Suppressor macrophage treated with lipopolysaccharide for 4 hours (primary cell): ENCODE results near the gene CCNF.
"Not testable (repeated sequence)": the region's sequence is repeated elsewhere in the genome, so short reads cannot be mapped to it uniquely, and the experiment has no call there.

Experiments
- DNase-seq: peaks from one replicate; pipeline ENCODE4 v3.0.0-alpha.2; 2020

The CCNF gene

DNA sequence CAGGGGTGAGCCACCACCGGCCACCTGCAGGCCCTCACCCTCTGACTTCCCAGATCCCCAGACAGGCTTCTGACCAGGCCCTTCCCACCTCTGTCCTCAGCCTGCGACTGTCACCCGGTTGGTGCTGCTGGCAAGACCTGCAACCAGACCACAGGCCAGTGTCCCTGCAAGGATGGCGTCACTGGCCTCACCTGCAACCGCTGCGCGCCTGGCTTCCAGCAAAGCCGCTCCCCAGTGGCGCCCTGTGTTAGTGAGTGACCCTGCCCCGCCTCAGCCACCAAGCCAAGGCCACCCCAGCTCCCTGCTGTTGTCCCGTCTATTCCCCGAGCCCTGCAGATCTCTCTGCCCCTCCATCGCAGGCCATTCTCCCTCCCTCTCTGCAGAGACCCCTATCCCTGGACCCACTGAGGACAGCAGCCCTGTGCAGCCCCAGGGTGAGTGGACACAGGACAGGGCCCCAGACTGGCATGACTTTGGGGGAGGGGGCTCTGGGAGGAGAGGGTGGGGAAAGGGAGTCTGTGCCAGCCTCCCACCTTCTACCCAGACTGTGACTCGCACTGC is 43.7 kb downstream of the CCNF start:
- DNase-seq: no peak

DNA sequence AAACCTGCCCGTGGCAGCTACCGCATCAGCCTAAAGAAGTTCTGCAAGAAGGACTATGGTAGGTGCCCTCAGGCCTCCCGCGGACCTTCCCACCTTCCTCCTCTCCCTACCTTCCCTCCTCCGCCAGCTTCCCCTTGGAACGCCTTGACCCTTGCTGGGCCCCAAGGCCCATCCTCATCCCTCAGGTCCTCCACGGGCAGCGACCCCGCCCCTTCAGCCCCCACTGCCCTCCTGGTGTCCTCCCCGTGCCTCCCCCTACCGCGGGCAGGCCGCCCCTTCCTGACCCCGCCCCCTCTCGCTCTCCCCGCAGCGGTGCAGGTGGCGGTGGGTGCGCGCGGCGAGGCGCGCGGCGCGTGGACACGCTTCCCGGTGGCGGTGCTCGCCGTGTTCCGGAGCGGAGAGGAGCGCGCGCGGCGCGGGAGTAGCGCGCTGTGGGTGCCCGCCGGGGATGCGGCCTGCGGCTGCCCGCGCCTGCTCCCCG is 44.2 kb downstream of the CCNF start:
- DNase-seq: no peak

DNA sequence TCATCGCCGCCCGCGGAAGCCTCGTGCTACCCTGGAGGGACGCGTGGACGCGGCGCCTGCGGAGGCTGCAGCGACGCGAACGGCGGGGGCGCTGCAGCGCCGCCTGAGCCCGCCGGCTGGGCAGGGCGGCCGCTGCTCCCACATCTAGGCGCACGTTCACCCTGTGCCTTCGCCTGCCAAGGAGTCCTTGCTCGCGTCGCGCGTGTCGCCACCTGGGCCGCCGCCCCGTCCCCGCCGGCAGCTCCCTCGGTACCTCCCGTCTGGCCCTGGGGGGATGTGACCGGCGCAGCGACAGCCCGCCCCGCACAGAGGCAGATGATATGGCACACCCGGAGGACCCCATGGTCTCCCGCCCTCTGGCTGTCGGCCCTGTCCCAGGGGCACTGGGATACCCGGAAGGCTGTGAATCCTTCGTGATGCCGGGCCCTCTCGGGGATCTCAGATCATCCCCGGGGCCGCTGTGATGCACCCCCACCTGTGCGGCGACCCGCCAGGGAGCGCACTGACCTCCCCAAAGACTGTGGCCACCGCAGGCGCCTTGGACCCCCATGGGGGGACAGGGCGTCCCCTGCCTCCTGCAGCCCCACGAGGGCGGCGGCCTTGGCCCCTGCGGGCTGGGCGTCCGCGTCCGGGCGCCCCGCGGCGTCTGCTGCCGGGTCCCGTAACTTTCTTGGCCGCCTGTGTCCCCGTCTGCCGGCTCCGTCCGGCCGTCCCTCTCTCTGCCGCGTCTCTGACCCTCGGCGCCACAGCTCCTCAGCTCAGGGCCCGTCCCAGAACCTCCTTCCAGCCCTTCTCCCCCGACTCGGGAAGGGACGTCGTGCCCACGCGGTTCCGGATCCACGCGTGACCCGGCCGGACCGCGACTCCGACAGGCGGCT is 45.0 kb downstream of the CCNF start:
- peak; percentile 72 for DNase-seq

DNA sequence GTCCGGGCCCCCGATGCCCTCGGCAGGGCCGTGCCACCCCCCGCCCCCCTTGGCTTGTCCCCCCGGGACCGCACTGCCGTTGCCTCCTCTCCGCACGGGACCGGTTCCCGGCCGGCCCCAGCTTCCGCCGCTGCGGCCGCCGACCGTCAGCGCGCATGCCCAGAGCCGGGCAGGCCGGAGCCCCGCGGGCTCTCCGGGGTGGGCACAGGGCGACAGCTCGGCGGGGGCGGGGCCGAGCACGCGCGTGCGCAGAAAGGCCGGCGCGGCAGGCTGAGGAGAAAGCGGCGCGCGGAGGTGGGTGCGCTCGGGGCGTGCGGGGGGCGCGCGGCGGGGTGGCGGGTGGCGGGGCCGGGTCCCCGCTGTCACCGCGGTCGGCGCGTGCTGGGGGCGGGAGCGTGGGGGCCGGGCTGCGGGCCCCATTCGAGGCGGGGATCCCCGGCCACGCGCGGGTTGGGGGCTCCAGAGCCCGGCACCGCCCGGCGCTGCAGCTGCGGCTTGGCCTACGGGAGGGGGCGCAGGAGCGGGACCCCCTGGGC is 45.7 kb downstream of the CCNF start, which contains the start of gene TBC1D24:
Gene TBC1D24 (plus strand): TSS at position 251 of the 536 bp plus-strand sequence. CDS start 21,022 bp downstream, outside the sequence.
- peak; percentile 95 for DNase-seq

DNA sequence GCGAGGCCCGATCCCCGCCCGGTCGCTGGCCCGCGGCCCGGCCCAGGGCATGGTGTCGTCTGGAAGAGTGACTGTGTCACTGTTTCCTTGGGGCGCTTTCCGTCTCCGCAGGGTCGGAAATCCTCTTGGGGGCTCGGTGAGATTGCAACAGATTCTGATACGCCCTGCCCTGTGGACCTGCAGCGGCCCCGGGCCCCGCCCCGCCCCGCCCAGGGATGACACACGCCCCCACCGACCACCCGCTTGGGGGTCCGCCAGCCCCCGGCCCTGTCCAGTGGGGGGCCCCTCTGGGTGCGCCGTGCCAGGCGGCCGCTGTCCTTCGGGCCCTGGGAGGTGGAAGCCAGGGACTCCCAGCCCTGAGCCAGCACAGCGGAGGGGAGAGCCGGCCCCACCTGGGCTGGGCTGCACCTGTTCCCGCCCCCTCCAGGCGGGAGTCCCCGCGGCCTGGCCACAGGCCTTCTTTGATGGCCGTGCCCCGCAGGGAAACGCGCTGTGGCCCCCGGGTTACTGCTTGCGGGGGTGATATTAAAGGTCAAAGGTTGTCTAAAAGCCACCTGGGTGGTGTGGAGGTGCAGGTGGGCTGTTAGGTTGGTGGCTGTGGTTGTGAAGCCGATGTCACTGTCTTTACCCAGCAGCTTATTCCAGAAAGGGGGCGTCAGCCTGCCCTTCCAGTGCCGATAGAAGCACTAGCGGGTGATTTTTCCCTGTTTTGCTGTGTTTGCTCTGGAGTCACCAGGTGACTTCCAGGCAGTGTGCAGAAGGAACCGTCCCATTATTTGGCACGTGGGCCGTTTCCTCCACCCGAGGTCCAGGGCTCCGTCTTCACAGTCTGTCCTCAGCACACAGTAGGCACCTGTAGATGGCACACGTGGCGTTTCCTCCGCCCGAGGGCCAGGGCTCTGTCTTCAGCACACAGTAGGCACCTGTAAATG is 46.4 kb downstream of the CCNF start:
- DNase-seq: no peak

DNA sequence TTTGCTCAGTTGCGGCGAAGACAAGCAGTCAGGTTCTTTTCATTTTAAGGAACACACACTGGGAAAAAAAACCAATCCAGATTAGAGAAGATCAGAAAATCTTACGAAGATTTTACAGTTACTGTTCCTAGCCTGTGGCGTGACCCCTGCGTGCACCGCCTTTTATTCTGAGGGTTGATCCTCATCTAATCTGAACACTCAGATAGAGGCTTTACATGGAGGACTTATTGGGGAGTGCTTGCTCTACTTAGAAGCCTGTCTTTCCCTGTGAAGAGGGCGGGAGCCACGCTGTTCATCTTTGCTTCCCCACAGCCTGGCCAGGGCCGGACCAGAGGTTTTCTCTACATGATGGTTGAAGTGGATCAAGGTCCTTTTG is 47.1 kb downstream of the CCNF start:
- DNase-seq: no peak

DNA sequence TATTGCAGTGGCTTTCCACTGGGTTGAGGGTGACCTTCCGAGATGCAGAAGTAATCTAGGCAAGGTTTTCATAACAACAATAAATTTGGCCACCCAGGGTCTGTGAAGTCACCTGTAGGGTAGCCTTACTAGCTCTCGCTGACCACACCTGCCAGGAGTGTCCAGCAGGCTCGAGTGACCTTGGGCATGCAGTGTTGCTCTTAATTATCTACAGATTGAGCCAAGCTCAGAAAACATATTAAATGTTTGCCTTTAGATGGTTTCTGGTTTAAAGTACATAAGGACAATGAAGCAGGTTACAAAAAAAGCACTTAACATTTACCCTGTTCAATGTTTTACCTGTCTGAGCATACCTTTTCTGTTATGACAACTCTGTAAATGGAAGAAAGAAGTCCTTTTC is 47.5 kb downstream of the CCNF start:
- no peak for DNase-seq

DNA sequence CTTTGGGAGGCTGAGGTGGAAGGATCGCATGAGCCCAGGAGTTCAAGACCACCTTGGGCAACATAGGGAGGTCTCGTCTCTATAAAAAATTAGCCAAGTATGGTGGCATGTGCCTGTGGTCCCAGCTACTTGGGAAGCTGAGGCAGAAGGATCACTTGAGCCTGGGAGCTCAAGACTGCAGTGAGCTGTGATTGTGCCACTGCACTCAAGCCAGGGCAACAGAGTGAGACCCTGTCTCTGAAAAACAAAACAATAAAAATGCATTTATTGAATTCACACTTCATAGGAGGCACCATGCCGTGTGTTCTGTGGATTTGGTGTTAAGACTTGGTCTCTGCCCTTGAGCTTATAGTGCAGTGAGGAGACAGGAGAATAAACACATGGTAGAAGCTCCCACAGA is 48.1 kb downstream of the CCNF start:
- no peak for DNase-seq

DNA sequence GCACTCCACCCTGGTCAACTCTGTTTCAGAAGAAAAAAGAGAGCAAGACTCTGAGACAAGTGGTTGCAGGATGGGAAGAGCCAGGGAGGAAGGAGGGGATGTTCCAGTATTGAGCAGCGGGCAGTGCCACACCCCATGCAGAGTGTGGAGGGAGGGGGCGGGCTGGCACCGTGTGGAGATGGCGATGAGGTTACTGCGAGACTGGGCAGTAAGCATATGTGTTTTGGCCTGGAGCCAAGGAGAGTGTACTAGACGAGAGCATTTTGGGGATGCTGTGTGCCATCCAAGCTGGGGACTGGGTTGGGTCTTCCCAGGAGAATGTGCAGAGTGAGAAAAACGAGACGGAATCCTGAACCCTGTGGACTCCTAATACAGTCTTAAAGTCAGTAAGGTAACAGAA is 49.0 kb downstream of the CCNF start:
- no peak for DNase-seq

DNA sequence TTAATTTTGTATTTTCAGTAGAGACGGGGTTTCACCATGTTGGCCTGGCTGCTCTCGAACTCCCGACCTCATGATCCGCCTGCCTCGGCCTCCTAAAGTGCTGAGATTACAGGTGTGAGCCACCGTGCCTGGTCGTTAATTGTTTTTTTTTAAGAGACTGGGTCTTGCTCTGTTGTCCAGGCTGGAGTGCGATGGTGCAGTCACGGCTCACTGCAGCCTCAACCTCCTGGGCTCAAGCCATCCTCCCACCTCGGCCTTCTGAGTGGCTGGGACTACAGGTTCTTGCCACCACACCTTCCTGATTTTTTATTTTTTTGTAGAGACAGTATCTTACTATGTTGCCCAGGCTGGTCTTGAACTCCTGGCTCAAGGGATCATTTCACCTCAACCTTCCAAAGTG is 50.7 kb downstream of the CCNF start:
- not testable (repeated sequence) for DNase-seq

DNA sequence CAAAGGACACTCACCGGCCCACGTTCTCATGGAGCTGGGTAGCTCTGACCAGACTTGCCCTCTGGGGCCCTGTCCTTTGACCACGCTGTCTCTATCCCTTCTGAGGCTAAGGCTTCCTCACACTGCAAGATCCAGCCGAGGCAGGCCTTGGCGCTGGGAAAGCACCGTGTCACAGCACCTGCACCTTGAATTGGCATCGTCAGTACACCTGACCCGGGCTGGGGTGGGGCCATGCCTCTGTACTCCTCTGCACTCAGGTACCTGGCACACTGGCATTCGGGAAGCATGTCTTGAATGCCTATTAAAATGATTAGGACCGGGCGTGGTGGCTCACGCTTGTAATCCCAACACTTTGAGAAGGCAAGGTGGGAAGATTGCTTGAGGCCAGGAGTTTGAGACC is 51.7 kb downstream of the CCNF start:
- no peak for DNase-seq

DNA sequence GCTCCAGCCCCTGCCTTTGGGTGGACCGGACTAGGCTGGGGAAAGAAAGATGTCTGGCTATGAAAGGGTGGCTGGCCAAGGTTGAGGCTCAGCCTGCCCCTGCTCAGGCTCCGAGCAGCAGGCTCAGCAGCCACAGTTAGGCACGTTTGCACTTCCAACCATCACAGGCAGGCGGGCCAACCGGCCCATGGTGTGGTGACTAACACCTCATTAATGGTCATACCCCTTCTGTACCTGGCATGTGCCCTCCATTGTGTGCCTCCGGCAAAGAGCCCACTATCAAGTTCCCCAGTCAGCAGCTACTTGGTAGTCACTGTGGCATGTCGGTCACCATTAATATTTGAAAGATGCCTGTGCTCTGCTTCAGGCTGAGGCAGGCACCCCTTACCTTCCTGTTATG is 52.4 kb downstream of the CCNF start:
- DNase-seq: no peak

DNA sequence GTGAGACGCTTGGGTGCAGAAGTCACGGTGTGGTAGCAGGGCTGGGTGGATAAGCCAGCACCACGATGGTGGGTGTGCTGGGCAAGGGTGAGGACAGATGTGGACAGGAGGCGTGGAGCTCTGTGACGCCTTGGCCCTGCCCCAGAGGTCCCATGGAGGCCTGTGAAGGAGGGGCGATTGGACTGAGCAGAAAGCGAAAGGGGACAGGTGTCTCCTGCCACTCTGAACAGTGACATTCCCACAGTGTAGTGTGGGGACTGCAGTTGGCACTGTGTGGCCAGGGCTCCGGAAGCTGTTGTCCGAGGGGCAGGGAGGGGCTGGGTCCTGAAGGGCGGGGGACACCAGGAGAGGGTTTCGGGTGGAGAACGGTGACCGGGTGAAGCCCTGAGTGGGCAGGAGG is 53.0 kb downstream of the CCNF start:
- DNase-seq: no peak

DNA sequence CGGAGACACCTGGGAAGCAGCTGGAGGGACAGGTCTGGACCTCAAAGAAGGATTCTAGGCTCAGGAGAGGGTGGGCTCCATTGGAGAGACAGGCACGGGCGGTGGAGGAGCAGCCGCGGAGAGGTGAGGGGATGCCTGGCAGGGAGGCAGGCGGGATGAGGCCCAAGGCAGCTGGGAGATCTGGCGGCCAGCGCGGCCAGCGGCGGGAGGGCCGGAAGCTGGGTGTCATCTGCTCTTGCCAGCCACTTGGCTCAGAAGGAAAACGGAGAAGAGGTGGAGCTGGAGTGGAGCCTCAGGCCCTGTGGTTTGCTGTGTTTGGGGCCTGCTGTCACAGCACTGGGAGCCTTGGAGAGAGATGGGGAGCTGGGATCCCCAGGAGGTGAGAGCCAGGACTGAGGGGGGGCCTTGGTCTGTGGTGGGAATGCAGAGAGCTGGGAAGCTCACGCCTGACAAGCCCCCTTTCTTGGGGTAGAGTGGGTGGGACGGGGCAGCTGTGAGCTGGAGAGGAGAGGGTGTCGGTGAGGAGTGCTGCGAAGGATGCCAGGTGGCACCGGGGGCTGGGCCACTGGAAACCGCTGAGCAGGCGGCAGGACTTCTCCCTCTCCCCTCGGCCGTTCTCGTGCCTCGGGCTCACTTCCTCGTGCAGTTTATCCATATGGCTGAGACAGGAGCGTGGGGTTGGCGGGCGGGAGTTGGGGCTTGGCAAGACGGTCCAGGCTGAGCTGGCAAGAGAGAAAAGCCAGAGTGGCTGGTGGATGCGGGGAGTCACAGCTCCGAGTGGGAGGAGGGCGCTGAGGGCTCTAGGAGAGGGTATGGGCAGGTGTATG is 53.7 kb downstream of the CCNF start:
- peak; percentile 48 for DNase-seq

DNA sequence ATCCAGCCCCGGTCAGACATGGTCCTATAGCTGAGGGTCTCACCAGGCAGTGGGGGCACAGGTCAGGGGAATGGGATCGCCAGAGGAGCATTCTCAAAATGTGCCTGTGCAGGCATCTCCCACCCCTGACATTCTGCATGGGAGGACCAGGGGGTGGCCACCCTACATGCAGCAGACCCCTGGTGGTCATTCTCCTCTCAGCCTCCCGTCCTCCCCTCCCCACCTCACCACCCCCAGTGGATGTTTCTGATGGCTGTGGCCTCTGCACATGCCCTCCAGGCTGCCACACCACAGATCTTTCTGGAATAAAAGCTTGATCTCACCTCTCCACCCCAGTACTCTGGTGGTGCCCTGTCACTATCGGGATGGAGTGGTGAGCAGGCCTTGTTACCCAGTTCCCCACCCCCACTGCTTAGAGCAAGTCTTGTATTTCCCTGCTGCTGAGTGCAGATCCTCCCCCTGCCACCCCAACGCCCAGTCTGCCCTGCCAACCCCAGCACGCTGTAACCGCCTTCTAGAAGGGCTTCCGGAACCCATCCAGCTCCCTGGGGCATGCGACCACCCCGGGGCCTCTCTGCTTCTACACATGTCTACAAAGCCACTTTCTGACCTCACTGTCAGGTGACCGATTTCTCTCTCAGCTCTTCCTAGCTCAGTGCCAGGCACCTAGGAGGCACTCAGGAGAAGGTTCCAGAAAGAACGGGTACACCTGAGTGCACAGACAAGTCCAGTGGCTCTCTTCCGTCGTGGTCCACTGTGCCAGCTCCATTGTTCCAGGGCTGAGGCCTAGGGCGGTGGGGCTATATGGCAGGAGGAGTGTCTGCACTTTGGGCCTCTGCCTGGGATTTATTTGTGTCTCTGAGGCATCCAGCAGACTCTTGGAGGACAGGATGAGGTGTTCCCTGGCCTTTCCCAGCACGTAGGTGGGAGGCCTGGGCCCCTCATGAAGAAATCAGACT is 55.0 kb downstream of the CCNF start:
- no peak for DNase-seq

DNA sequence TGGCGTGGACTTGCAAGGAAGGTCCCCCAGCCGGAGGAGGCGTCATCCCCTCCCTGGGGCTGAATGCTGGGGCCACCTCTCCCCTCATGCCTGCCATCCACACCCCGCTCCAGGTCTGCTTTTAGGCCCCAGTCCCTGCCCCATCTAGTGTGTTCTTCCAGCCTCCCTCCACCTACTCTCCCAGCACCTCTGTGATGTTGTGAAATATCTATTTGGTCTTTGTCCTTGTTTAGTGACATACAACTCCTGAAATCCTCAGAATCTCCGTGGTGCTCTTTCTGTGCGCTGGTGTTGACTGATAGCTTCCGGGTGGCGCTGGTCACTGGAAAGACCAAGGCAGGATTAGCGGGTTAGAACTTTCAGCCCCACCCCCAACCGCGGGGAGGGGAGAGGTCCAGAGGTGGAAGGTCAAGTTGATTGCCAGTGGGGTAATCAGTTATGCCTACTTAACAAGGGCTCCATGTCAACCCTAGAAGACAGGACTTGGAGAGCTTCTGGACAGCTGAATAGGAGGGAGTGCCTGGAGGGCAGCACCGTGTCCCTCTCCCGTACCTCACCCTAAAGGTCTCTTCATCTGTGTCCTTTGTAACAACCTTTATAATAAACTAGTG is 55.8 kb downstream of the CCNF start:
- DNase-seq: no peak

DNA sequence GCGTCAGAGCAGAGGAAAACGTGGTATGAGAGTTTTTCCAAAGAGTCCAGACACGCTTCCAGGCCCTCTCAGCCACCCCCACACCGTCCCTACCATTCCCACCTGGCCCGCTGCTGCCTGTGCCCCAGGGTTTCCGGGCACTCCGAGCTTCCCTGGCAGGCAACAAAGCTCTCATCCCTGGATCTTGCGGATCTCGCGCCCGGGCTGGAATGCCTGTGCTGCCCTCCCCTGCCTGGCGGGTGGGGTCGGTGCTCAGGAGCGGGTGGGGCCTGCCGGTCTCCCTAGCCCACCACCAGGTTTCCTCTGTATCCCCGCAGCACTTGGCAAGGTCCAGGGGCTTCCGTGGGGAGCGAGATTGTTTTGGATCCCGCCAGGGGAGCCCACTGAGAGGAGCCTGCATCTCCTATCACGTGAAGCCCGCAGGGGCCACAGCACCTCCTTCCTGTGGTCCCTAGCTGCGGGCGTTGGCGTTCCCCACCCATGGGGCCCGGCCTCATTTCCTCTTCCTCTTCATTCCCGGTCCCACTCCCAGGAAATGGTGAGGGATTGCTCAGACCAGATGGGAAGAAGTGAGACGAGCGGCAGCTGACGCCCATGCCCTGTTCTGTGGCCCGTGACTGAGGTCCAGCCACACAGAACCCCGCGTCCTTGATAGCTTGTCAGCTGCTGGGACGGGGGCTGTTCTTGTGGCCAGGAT is 56.7 kb downstream of the CCNF start:
- DNase-seq: no peak

DNA sequence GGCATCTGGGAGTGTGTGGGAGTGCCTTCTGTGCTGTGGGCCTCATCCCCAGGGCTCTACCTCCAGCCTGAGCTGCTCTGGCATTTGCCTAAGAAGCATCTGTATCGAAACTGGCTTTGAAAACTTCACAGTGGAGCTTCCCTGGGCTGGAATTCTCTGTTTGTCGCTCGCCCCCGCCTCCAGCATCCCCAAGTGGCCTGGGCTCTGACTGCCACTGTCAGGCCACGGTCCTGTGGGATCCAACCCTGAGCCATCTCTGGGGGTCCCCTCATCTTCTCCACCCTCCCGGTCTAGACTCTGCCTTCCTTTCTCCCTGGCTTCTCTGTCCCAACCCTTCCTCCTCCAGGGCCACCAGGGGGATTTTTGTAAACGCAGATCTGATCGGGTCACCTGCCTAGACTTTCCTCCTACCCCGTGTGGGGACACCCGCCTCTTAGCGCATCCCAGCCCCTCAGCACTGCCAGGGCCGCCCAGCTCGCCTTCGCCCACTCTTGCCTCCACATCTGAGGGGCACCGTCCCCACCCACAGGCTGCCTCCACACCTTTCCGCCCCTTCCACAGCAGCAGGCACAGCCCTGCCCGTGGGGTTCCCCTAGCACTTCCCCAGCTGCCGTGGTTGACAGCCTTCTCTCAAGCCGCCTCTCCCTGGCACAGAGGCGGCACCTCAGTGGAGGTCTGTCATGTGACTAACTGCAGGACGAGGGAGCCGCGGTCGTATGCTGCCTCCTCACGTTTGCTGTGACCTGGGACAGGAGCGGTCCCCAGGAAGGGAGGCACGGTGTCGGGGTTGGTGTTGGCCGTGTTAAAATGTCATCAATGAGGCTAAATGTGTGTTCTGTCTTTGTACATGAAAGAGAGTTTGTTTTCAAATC is 57.6 kb downstream of the CCNF start:
- DNase-seq: peak; percentile 73

DNA sequence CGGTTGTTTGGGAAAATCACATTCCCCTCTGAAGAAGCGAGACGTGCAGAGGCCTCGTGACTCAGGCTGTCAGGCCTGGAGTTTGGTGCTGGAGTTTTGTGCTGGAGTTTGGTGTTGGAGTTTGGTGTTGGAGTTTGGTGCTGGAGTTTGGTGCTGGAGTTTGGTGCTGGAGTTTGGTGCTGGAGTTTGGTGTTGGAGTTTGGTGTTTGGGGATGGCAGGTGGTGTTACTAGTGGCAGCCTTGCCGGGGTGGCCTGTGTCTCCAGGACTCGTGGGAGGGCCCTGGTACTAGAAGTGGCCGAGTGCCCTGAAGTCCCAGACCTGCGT is 58.2 kb downstream of the CCNF start:
- DNase-seq: no peak
